ENCODE measurements around the gene METTL27.

DNA sequence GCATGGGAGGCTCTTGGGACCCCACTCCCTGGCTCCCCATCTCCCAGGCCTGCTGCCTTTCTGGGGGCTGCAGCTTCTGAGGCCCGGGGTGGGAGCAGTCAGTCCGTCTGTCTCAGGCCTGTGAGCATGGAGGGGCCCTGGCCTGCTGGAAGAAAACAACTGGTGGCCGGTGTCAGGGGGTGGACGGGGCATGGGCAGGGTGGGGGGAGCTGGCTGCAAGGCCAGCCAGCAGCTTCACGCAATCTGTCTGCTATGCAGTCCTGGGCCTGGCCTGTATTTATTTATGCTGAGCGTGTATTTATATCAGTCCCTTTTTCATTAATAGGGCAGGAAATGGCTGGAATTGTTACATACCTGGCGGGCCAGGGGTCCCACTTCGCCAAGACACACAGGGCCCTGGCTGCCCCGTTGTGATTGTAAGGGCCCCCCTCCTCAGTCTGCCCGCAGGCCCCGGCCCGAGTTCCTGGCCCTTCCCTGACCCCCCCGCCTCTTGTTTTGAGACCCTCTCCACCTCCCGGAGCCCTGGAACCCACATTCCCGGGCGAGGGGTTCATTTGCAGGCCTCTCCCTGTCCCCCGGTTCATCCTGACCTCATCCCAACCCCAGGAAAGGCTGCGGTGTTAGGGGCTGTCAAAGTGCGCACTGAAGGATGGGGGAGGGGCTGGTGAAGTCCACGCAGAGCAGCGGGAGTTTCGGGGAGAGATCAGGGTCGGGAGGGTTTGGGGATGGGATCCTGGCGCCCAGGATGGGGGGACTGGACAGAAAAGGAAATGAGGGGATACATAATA, 26.9 kb upstream of the METTL27 start:
- TF ChIP-seq POLR2A (IDR thresholded peaks at IDR 0.05; ENCODE audit: control extremely low read depth in 1 of 2, low read depth in 2 of 2, low read length in 2 of 2) (no peak), CTCF (IDR thresholded peaks at IDR 0.05; ENCODE audit: control extremely low read depth in 1 of 3, insufficient read depth in 1 of 3, low read depth in 1 of 3, low read length in 3 of 3) (no peak), RAD21 (IDR thresholded peaks at IDR 0.05 in 1 of 2, conservative IDR thresholded peaks at IDR 0.05 in 1 of 2; ENCODE audit: low read depth in 2 of 2, low read length in 2 of 2) (no peak), JUN (IDR thresholded peaks at IDR 0.05; ENCODE audit: low read depth, low read length) (no peak)

Measured in H1 (cell line).